ENCODE data around the gene LIPG.
"Not testable (repeated sequence)": the region's sequence is repeated elsewhere in the genome, so short reads cannot be mapped to it uniquely, and the experiment has no call there.

Gene LIPG

GRCh38 chr18:49561289-49562193, at the start of gene LIPG:
LIPG (plus strand) TSS chr18:49562057; CDS start chr18:49562309, 252 bp downstream.
- DNase-seq (ENCODE audit: low read depth in 2 of 3, low spot score in 1 of 3): peak; percentile 37 to 40 (median 37)

- not testable (repeated sequence) for DNase-seq (ENCODE audit: low read depth in 2 of 3, low spot score in 1 of 3)
Observed at GRCh38 chr18:49512876-49513275, 49.0 kb upstream of the LIPG start.

DNA sequence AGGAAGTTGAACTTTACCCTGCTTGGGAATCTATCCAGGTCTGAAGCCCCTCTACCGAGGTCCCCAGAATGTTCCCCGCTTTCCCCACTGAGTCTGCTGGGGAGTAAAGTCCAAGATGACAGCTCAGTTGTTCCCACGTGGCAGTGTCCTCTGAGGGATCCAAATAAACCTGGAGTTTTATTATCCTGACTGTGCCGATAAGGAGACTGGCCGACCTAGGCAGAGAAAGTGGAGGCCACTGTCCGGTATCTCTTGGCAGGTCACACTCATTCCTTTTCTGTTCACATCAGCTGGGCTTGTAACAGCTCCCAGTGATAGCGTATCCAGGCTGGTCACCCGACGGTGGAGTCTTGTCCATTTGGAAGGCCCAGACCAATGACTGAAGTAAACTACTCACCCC, 47.3 kb upstream of the LIPG start:
- no peak for DNase-seq (ENCODE audit: low read depth in 2 of 3, low spot score in 1 of 3)

- not testable (repeated sequence) for DNase-seq (ENCODE audit: low read depth in 2 of 3, low spot score in 1 of 3)
Observed at GRCh38 chr18:49515003-49515402, 46.9 kb upstream of the LIPG start.

DNA sequence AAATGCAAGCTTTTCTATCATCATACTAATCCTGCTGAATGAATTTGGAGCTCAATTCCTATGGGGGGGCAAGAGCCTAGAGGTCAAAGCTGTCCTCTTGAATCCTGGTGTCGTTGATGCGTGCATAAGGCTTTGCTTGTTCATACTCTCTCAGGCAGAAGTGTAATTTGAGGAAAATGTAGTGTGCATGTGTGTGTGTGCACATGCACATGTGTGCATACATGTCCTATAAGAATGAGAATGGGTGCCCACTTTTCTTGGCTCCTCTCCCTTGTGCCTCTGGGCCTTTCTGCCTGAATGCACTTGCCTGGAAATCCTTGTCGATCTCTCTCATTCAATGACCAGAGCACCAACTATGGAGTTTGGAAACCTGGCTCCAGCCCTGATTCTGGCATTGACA, 46.3 kb upstream of the LIPG start:
- no peak for DNase-seq (ENCODE audit: low read depth in 2 of 3, low spot score in 1 of 3)

GRCh38 chr18:49517483-49517882, 44.4 kb upstream of the LIPG start:
- no peak for DNase-seq (ENCODE audit: low read depth in 2 of 3, low spot score in 1 of 3)

DNA sequence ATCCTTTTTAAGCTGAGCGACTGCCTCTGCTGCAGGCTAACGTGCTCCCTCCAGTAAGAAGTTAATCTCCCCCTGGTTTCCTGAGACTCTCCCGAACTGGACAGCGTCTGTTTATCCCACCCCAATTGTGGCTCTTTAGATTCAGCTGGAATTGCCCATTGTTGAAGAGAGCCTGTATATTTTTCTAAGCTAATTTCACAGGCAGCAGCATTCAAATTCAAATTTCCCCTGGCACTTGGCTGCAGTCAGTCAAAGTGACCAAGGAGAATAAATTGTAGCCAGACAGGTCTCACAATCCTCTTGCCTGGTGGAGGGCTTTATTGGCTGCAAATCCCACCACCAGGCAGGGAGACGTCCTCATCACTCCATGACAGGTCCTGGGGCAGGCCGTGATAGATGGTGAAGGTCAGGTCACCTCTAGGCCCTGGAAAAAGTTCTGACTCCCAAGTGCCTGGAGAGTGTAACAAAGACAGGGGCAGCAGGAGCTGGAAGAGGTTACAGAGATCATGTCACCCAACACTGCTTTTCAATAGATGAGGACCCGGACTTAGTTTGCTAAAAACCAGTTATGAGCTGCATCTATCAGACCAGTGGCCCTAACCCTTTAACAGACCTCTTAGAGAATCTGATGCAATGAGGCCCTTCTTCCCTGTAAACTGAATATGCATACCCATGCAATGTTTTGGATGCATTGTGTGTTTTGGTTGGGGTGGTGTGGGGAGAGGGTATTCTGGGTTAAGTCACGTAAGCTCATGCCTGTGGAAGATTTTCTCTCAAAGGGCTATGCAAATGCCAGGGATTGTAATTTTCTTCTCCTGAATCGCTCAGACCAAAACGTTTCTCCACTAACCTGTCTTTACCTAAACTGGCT, 42.5 kb upstream of the LIPG start:
- no peak for DNase-seq (ENCODE audit: low read depth in 2 of 3, low spot score in 1 of 3)

DNA sequence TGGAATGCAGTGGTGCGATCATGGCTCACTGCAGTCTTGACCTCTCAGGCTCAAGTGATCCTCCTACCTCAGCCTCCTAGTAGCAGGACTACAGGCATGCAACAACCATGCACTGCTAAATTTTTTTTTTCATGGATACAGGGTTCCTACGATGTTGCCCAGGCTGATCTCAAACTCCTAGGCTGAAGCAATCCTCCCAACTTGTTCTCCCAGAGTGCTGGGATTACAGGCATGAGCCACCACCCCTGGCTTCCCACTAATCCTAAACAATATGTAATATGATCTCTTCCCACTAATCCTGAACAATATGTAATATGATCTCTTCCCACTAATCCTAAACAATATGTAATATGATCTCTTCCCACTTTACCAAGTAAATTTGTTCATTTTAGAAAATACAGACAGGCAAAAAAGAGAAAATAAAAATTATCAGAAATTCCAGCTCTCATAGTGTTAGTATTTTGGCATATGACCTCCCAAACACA, 41.2 kb upstream of the LIPG start:
- no peak for DNase-seq (ENCODE audit: low read depth in 2 of 3, low spot score in 1 of 3)

- no peak for DNase-seq (ENCODE audit: low read depth in 2 of 3, low spot score in 1 of 3)
Observed at GRCh38 chr18:49521216-49521835, 40.5 kb upstream of the LIPG start.

DNA sequence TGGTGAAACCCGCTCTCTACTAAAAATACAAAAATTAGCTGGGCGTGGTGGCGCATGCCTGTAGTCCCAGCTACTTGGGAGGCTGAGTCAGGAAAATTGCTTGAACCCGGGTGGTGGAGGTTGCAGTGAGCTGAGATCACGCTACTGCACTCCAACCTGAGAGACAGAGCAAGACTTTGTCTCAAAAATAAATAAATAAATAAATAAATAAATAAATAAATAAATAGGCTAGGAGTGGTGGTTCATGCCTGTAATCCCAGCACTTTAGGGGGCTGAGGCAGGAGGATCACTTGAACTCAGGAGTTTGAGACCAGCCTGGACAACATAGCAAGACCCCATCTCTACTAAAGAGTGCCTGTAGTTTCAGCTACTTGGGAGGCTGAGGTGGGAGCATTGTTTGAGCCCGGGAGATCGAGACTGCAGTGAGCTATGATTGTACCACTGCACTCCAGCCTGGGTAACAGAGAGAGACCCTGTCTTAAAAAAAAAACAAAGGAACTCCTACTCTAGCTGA, 38.2 kb upstream of the LIPG start:
- DNase-seq (ENCODE audit: low read depth in 2 of 3, low spot score in 1 of 3): not testable (repeated sequence)

GRCh38 chr18:49524349-49524748, 37.5 kb upstream of the LIPG start:
- no peak for DNase-seq (ENCODE audit: low read depth in 2 of 3, low spot score in 1 of 3)

DNA sequence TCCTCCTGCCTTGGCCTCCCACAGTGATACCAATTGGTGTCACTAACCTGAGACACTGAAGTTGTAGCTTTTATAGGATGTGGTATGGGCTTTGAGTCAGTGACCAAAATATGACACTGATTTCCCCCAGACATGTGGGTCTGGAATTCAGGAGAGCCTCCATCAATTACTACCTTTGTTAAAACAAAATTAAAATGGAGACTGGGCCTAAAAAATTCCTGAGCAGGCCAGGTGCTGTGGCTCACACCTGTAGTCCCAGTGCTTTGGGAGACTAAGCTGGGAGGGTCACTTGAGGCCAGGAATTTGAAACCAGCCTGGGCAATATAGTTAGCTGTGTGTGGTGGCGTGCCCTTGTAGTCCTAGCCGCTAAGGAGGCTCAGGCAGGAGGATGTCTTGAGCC, 36.9 kb upstream of the LIPG start:
- no peak for DNase-seq (ENCODE audit: low read depth in 2 of 3, low spot score in 1 of 3)

GRCh38 chr18:49525981-49526380, 35.9 kb upstream of the LIPG start:
- no peak for DNase-seq (ENCODE audit: low read depth in 2 of 3, low spot score in 1 of 3)

DNA sequence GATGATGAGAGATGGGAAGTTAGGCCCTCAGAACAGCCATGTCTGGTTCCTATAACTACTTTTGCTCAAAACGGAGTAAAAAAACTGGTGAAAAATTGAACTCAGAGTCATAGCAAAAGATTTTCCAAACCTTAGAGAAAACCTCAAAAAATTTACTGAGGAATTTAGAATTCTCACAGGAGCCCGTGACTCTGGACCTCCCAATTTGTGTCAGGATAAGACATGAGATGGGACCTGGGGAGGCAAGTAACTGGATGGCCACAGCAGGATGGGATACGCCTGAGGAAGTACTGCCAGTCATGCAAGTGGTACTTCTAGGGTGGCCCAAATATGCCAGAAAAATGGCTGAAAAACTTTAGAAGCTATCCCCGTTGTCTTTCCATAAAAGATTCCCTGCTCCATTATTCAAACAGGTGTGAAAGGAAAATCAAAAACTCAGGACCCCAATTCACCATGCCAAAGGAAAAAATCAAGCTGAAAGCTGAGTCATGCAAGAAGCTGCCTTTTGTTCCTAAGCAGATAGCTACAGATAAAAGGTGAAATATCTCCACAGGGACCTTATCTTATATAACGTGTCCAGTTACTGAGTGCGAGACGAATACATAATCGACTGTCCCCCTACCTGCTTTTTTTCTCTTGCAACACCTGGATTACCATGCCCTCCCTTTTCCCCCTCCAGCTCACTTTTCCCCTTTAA, 34.1 kb upstream of the LIPG start:
- DNase-seq (ENCODE audit: low read depth in 2 of 3, low spot score in 1 of 3): no peak

DNA sequence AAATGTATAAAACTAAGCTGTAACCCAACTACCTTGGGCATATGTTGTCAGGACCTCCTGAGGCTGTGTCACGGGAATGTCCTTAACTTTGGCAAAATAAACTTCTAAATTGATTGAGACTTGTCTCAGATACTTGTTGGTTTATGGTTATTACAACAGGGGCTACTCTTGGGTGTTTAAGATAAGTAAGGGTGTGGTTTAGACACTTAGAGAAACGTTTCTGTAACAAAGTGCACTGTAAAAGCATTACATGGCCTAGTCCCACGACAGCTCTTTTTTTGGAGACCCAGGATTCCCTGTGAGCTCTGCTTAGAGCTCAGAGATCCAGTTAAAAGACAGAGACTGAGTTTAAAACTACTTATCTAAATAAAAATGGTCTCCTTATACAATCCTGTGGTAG, 32.3 kb upstream of the LIPG start:
- DNase-seq (ENCODE audit: low read depth in 2 of 3, low spot score in 1 of 3): no peak

- no peak for DNase-seq (ENCODE audit: low read depth in 2 of 3, low spot score in 1 of 3)
Observed at GRCh38 chr18:49531678-49532153, 30.1 kb upstream of the LIPG start.

DNA sequence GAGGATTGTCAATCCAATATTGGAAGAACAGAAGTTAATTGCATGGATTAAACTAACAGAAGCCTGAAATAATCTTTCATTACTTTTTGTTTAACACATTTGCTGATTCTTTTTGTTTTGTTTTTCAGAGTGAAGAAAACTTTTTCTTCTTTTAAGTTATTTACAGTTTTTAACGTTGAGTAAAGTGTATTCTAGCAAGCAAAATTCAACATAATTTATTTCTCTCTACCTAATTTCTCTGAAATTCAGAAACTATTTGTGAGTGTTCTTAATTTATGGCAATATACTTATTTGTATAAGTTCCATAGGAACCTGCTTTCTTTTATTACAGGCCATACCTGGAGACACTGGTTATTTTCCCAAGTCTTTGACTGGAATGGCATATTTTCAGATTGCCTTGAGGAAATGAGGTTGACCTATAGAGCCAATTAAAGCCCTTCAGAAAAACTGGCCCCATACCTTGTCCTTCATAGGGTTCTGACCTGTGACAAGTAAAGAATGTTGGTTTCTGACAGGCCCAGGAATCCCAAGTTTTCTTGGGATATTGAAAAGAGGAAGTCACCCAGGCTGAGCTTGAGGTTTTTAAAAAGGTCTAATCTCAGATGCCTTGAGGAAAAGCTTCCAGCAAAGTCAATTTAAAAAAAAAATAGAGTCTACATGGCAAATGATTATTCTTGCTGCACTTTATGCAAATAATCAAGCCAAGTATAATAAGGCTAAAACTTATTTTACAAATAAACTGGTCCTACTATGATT, 26.8 kb upstream of the LIPG start:
- no peak for DNase-seq (ENCODE audit: low read depth in 2 of 3, low spot score in 1 of 3)

GRCh38 chr18:49537232-49537896, 24.5 kb upstream of the LIPG start:
- DNase-seq (ENCODE audit: low read depth in 2 of 3, low spot score in 1 of 3): no peak

- no peak for DNase-seq (ENCODE audit: low read depth in 2 of 3, low spot score in 1 of 3)
Observed at GRCh38 chr18:49544362-49544761, 17.5 kb upstream of the LIPG start.
